HCT116 (cell line): ENCODE measurements around the gene RNU7-1. TPM values are rescaled to one million over a fixed set of nuclear protein-coding genes. Genes with fewer than 3 reads are reported as not detected.

Source experiments
- ATAC-seq: fragments of 200-7000 bp; cut with Tn5 transposase; 2 replicates; pipeline ENCODE4 v1.9.1; 2020; ENCODE audit warnings: mild to moderate bottlenecking, moderate library complexity
- BruUV-seq: library from RNA; stranded (reverse); fragments of 400-500 nt; replicated peaks from 2 replicates; lab custom pipeline; 2021; lab: Mats Ljungman, UMichigan
- CTCF ChIA-PET: fragments of 300-600 bp; sonication (Branson Sonifier 250); formaldehyde crosslinking; loops from one replicate; lab custom pipeline; 2021; ENCODE audit warnings: antibody characterized with exemption; lab: Charles Lee
- POLR2A ChIA-PET: fragments of 300-600, 350-600 bp; sonication (Branson Sonifier 250); formaldehyde crosslinking; loops from one replicate; lab custom pipeline; 2021; ENCODE audit warnings: antibody characterized with exemption; lab: Charles Lee
- RAD21 ChIA-PET, 2 experiments: fragments of 300-600 bp; sonication (Branson Sonifier 250); formaldehyde crosslinking; loops; one replicate each; lab custom pipeline; 2023; ENCODE audit warnings: low total read pairs in 2 of 2; ENCODE audit not compliant: uncharacterized antibody in 2 of 2, unreplicated experiment in 2 of 2, low non-redundant PET in 1 of 2; lab: Charles Lee
- DNase-seq: peaks from one replicate; pipeline ENCODE4 v3.0.0-alpha.2; 2010; ENCODE audit warnings: low read depth, low spot score
- H2AFZ ChIP-seq: fragments of 200-600 bp; shearing (Covaris generic), sonication (generic); 2 replicates; pipeline ENCODE4 v1.6.1; 2017; ENCODE audit warnings: low read depth, mixed run types, mixed read lengths, antibody characterized with exemption, low read length; ENCODE audit not compliant: poor library complexity, severe bottlenecking
- H3K27ac ChIP-seq: 2 replicates; pipeline ENCODE4 v1.5.1; 2012; ENCODE audit warnings: low read depth, low read length
- H3K27me3 ChIP-seq: fragments of 200-600 bp; sonication (generic); 2 replicates; pipeline ENCODE4 v1.6.1; 2016; ENCODE audit warnings: mixed run types, low read length, mixed read lengths; ENCODE audit not compliant: insufficient read depth
- H3K36me3 ChIP-seq, 2 experiments: fragments of 200-500 bp in 1 of 2; fragments of 200-600 bp in 1 of 2; sonication (Bioruptor generic) in 1 of 2; sonication (generic) in 1 of 2; 2 replicates each; pipeline versions ENCODE4 v1.5.1 to v1.6.1; 2014 to 2016; ENCODE audit warnings: low read length in 2 of 2, inconsistent platforms in 1 of 2, mixed read lengths in 1 of 2, mixed run types in 1 of 2; ENCODE audit not compliant: insufficient read depth in 2 of 2, control insufficient read depth in 1 of 2
- H3K4me1 ChIP-seq, 2 experiments: fragments of 200-600 bp in 1 of 2; sonication (generic) in 1 of 2; 2 replicates each; pipeline versions ENCODE4 v1.5.1 to v1.6.1; 2012 to 2017; ENCODE audit warnings: low read length in 2 of 2, inconsistent platforms in 1 of 2, mild to moderate bottlenecking in 1 of 2, mixed read lengths in 1 of 2, mixed run types in 1 of 2, moderate library complexity in 1 of 2; ENCODE audit not compliant: insufficient read depth in 2 of 2, control insufficient read depth in 1 of 2
- H3K4me2 ChIP-seq: fragments of 200-600 bp; sonication (generic); 2 replicates; pipeline ENCODE4 v1.6.1; 2017; ENCODE audit warnings: mixed run types, low read length, mixed read lengths
- H3K4me3 ChIP-seq, 2 experiments: fragments of 200-600 bp in 1 of 2; sonication (generic) in 1 of 2; replicated peaks in 1 of 2; 2 replicates each; pipeline ENCODE4 v1.5.1; 2011 to 2016; ENCODE audit warnings: low read length in 2 of 2, control low read depth in 1 of 2, low read depth in 1 of 2, mild to moderate bottlenecking in 1 of 2, mixed read lengths in 1 of 2, mixed run types in 1 of 2
- H3K79me2 ChIP-seq: fragments of 200-600 bp; sonication (generic); 2 replicates; pipeline ENCODE4 v1.6.1; 2017; ENCODE audit warnings: mild to moderate bottlenecking, mixed run types, low read length, moderate library complexity, mixed read lengths; ENCODE audit not compliant: insufficient read depth
- H3K9ac ChIP-seq: fragments of 200-600 bp; sonication (generic); 2 replicates; pipeline ENCODE4 v1.6.1; 2016; ENCODE audit warnings: low read length, mixed read lengths
- H3K9me2 ChIP-seq: fragments of 200-600 bp; sonication (generic), shearing (Covaris generic); 2 replicates; pipeline ENCODE4 v1.6.1; 2017; ENCODE audit warnings: mixed run types, mild to moderate bottlenecking, moderate library complexity; ENCODE audit not compliant: insufficient read depth
- H3K9me3 ChIP-seq, 2 experiments: fragments of 200-500 bp in 1 of 2; fragments of 200-600 bp in 1 of 2; sonication (Bioruptor generic) in 1 of 2; sonication (generic) in 1 of 2; 2 replicates each; pipeline ENCODE4 v1.6.1; 2014 to 2017; ENCODE audit warnings: low read length in 2 of 2, mixed read lengths in 2 of 2, inconsistent platforms in 1 of 2, low read depth in 1 of 2, mild to moderate bottlenecking in 1 of 2, mixed run types in 1 of 2, moderate library complexity in 1 of 2; ENCODE audit not compliant: control insufficient read depth in 1 of 2, insufficient read depth in 1 of 2
- H4K20me1 ChIP-seq: fragments of 200-600 bp; sonication (generic), shearing (Covaris generic); 2 replicates; pipeline ENCODE4 v1.6.1; 2017; ENCODE audit warnings: mixed run types, mild to moderate bottlenecking, moderate library complexity; ENCODE audit not compliant: insufficient read depth
- ATF3 ChIP-seq: IDR thresholded peaks from 2 replicates; pipeline ENCODE4 v1.6.1; 2012
- CBX3 ChIP-seq: IDR thresholded peaks from 2 replicates; pipeline ENCODE4 v1.6.1; 2012; ENCODE audit warnings: low read depth
- CEBPB ChIP-seq: IDR thresholded peaks from 2 replicates; pipeline ENCODE4 v1.6.1; 2012; ENCODE audit warnings: low read depth
- POLR2A ChIP-seq: IDR thresholded peaks from 2 replicates; pipeline ENCODE4 v1.7.0; 2011; ENCODE audit warnings: borderline replicate concordance; ENCODE audit not compliant: insufficient read depth, insufficient read length; ENCODE audit errors: extremely low read depth
- SP1 ChIP-seq: IDR thresholded peaks from 2 replicates; pipeline ENCODE4 v1.6.1; 2012; ENCODE audit warnings: low read depth
- TCF7L2 ChIP-seq: IDR thresholded peaks from 2 replicates; pipeline ENCODE4 v1.7.0; 2011; ENCODE audit warnings: borderline replicate concordance, inconsistent platforms; ENCODE audit not compliant: insufficient read depth, insufficient read length; ENCODE audit errors: extremely low read depth
- YY1 ChIP-seq: IDR thresholded peaks from 2 replicates; pipeline ENCODE4 v1.6.1; 2011; ENCODE audit warnings: low read length, low read depth, moderate library complexity, mild to moderate bottlenecking; ENCODE audit not compliant: insufficient replicate concordance; ENCODE audit errors: extremely low read depth
- intact Hi-C: fragments of 100-400 bp; cut with micrococcal nuclease; formaldehyde crosslinking; loops from 2 replicates; pipeline ENCODE4 v1.10.0; 2022
- total RNA-seq: library from RNA; stranded (reverse); gene quantifications from one replicate; pipeline ENCODE4 v1.2.1, GENCODE V29; 2021; ENCODE audit not compliant: unreplicated experiment

The RNU7-1 gene
- total RNA-seq, 1 experiment from 2014 or later: not detected

- Histone ChIP-seq H3K9ac (no peak overlapping the region), H3K4me2 (no peak overlapping the region), H3K9me3 (no peaks in the 10 kb centered on the region), H3K4me3 (no peak overlapping the region), H3K9me2 (no peaks in the 10 kb centered on the region), H3K79me2 (no peaks in the 10 kb centered on the region; the same call in 1 of the 2 replicates), H3K4me1 (peaks cover 8 to 23% of the 10 kb centered on the region in 2 experiments), H3K27ac (no peak overlapping the region), H3K27me3 (no peaks in the 10 kb centered on the region), H4K20me1 (no peaks in the 10 kb centered on the region), H2AFZ (no peak overlapping the region), H3K36me3 (no peaks in the 10 kb centered on the region)
- no peak for DNase-seq
- ChIA-PET CTCF (interaction anchor here (0.8 kb wide), 1 partner anchor 13 kb away, joined by 3 read pairs; no protein-coding TSS in a partner anchor), POLR2A (no interaction called here), RAD21 (no interaction called here)
- no peak for TF ChIP-seq YY1
- no TSS peak for BruUV-seq
- ATAC-seq: no peak
- intact Hi-C loops: no loop called here
Measured at GRCh38 chr12:6952121-6952862, 8.7 kb downstream of the RNU7-1 start.

- H3K4me1 ChIP-seq: peaks cover 7 to 18% of the 10 kb centered on the region in 2 experiments; a peak in 3 of 4 replicates
- DNase-seq (no peak), ATAC-seq (no peak)
- H3K9me3 ChIP-seq: no peaks in the 10 kb centered on the region
- H3K4me3 ChIP-seq: no peak overlapping the region
- no peak overlapping the region for H3K27ac ChIP-seq
- H3K9ac ChIP-seq: no peak overlapping the region
- no peak overlapping the region for H2AFZ ChIP-seq
- POLR2A ChIA-PET: no interaction called here
- no peaks in the 10 kb centered on the region for H3K36me3 ChIP-seq
- H4K20me1 ChIP-seq: no peaks in the 10 kb centered on the region
- no peak for TF ChIP-seq ATF3
- TF ChIP-seq POLR2A: no peak
- no peak for TF ChIP-seq CEBPB
- no peak for TF ChIP-seq CBX3
- no peak for TF ChIP-seq SP1
- TF ChIP-seq TCF7L2: no peak
- H3K4me2 ChIP-seq: no peak overlapping the region
- intact Hi-C loops: no loop called here
- no TSS peak for BruUV-seq
- RAD21 ChIA-PET: no interaction called here
- no peaks in the 10 kb centered on the region for H3K9me2 ChIP-seq
- CTCF ChIA-PET: no interaction called here
- no peaks in the 10 kb centered on the region for H3K79me2 ChIP-seq
- H3K27me3 ChIP-seq: no peaks in the 10 kb centered on the region
Measured at GRCh38 chr12:6952863-6953441, 9.3 kb downstream of the RNU7-1 start.
